SK-N-MC (cell line): ENCODE data around the gene ARMH3.

Source experiments
- EZH2 ChIP-seq: fragments of 200-600 bp; sonication (generic); IDR thresholded peaks from one replicate; pipeline ENCODE4 v1.6.1; 2017; ENCODE audit warnings: antibody characterized with exemption
- POLR2AphosphoS5 ChIP-seq: IDR thresholded peaks from 2 replicates; pipeline ENCODE4 v1.6.1; 2012; ENCODE audit warnings: mild to moderate bottlenecking, low read depth, low read length, borderline replicate concordance

- no peak for TF ChIP-seq POLR2AphosphoS5
- no peak for TF ChIP-seq EZH2
These were observed 160.2 kb downstream of the ARMH3 start for GRCh38 chr10:101895781-101896180.
